H1 (cell line): ENCODE data around the gene ZRANB3. TPM values are rescaled to one million over a fixed set of nuclear protein-coding genes. Genes with fewer than 3 reads are reported as not detected.

Source experiments
- CTCF ChIA-PET: fragments of 300-600 bp; sonication (Branson Sonifier 250); formaldehyde crosslinking; loops from one replicate; lab custom pipeline; 2021; ENCODE audit not compliant: partially characterized antibody; lab: Charles Lee
- POLR2A ChIA-PET: fragments of 300-600 bp; sonication (Branson Sonifier 250); formaldehyde crosslinking; loops from one replicate; lab custom pipeline; 2021; ENCODE audit warnings: inconsistent platforms; ENCODE audit not compliant: partially characterized antibody; lab: Charles Lee
- DNase-seq, 2 experiments: peaks; one replicate each; pipeline versions ENCODE4 v3.0.0 to v3.0.0-alpha.2; 2010 to 2022; ENCODE audit warnings: low spot score in 2 of 2, low read depth in 1 of 2, mixed read lengths in 1 of 2
- FAIRE-seq: peaks from 2 replicates; lab custom pipeline; 2011; peaks lifted over from hg19 to GRCh38; lab: Jason Lieb, UNC
- H2AFZ ChIP-seq: 2 replicates; pipeline ENCODE4 v1.8.1; 2012; ENCODE audit warnings: low read length, inconsistent platforms
- H2AK5ac ChIP-seq: 2 replicates; pipeline ENCODE4 v1.6.1; 2013; ENCODE audit warnings: low read depth, low read length
- H2BK120ac ChIP-seq: replicated peaks from 2 replicates; pipeline ENCODE3; 2013; ENCODE audit warnings: low read depth, low read length, inconsistent platforms
- H2BK12ac ChIP-seq: 2 replicates; pipeline ENCODE4 v1.6.1; 2013; ENCODE audit warnings: low read depth, low read length
- H2BK15ac ChIP-seq: 2 replicates; pipeline ENCODE4 v1.6.1; 2013; ENCODE audit warnings: low read length
- H2BK20ac ChIP-seq: 2 replicates; pipeline ENCODE4 v1.6.1; 2013; ENCODE audit warnings: low read length
- H2BK5ac ChIP-seq: 2 replicates; pipeline ENCODE4 v1.6.1; 2013; ENCODE audit warnings: low read depth, low read length
- H3K14ac ChIP-seq: 2 replicates; pipeline ENCODE4 v1.6.1; 2013; ENCODE audit warnings: inconsistent platforms; ENCODE audit not compliant: insufficient read length
- H3K18ac ChIP-seq: 2 replicates; pipeline ENCODE4 v1.6.1; 2013; ENCODE audit warnings: low read length; ENCODE audit errors: extremely low read depth
- H3K23ac ChIP-seq: 2 replicates; pipeline ENCODE4 v1.6.1; 2013; ENCODE audit warnings: inconsistent platforms; ENCODE audit not compliant: insufficient read length
- H3K23me2 ChIP-seq: 2 replicates; pipeline ENCODE4 v1.6.1; 2013; ENCODE audit warnings: low read depth, low read length
- H3K27ac ChIP-seq: 2 replicates; pipeline ENCODE4 v1.6.1; 2011; ENCODE audit warnings: low read depth, low read length, inconsistent platforms
- H3K27me3 ChIP-seq, 4 experiments: replicated peaks in 1 of 4; 1 replicate in 1 of 4; 2 replicates in 3 of 4; pipeline versions ENCODE4 v1.6.1 to v1.8.1; 2011 to 2013; ENCODE audit warnings: low read length in 3 of 4, mild to moderate bottlenecking in 3 of 4, inconsistent platforms in 2 of 4, mixed read lengths in 2 of 4, moderate library complexity in 1 of 4; ENCODE audit not compliant: control insufficient read depth in 3 of 4, insufficient read depth in 3 of 4; ENCODE audit errors: extremely low read depth in 1 of 4
- H3K36me3 ChIP-seq, 4 experiments: 2 replicates each; pipeline versions ENCODE4 v1.6.1 to v1.8.1; 2011 to 2013; ENCODE audit warnings: mild to moderate bottlenecking in 4 of 4, low read length in 3 of 4, moderate library complexity in 2 of 4, control low read depth in 1 of 4, inconsistent platforms in 1 of 4; ENCODE audit not compliant: insufficient read depth in 4 of 4, control insufficient read depth in 2 of 4
- H3K4ac ChIP-seq: replicated peaks from 2 replicates; pipeline ENCODE3; 2013; ENCODE audit warnings: low read length, low read depth, mixed read lengths, inconsistent platforms; ENCODE audit not compliant: insufficient read length
- H3K4me1 ChIP-seq, 4 experiments: replicated peaks in 1 of 4; 1 replicate in 1 of 4; 2 replicates in 3 of 4; pipeline versions ENCODE4 v1.6.1 to v1.8.1; 2011 to 2013; ENCODE audit warnings: low read length in 3 of 4, inconsistent platforms in 2 of 4, mixed read lengths in 1 of 4; ENCODE audit not compliant: insufficient read depth in 4 of 4, control insufficient read depth in 3 of 4
- H3K4me2 ChIP-seq, 2 experiments: 2 replicates each; pipeline versions ENCODE4 v1.6.1 to v1.8.1; 2011 to 2013; ENCODE audit warnings: low read depth in 2 of 2, low read length in 2 of 2, control low read depth in 1 of 2, inconsistent platforms in 1 of 2, mild to moderate bottlenecking in 1 of 2; ENCODE audit not compliant: insufficient read depth in 1 of 2
- H3K4me3 ChIP-seq, 4 experiments: fragments of 200-600, 300-600 bp in 1 of 4; sonication (generic), shearing (Covaris generic), sonication (Bioruptor Twin) in 1 of 4; 2 replicates each; pipeline versions ENCODE4 v1.5.1 to v1.8.1; 2011 to 2016; ENCODE audit warnings: low read length in 4 of 4, low read depth in 3 of 4, control low read depth in 2 of 4, inconsistent platforms in 2 of 4, mild to moderate bottlenecking in 2 of 4, mixed read lengths in 1 of 4, moderate library complexity in 1 of 4; ENCODE audit not compliant: insufficient read depth in 2 of 4; ENCODE audit errors: extremely low read depth in 1 of 4
- H3K56ac ChIP-seq: replicated peaks from 2 replicates; pipeline ENCODE3; 2013; ENCODE audit warnings: low read depth, mild to moderate bottlenecking, mixed read lengths, low read length, inconsistent platforms; ENCODE audit not compliant: insufficient read length
- H3K79me1 ChIP-seq: 2 replicates; pipeline ENCODE4 v1.6.1; 2013; ENCODE audit warnings: low read depth, low read length, control low read depth
- H3K79me2 ChIP-seq, 2 experiments: 2 replicates each; pipeline versions ENCODE4 v1.6.1 to v1.8.1; 2012 to 2013; ENCODE audit warnings: low read length in 2 of 2, mild to moderate bottlenecking in 2 of 2, inconsistent platforms in 1 of 2; ENCODE audit not compliant: insufficient read depth in 2 of 2, control insufficient read depth in 1 of 2
- H3K9ac ChIP-seq, 4 experiments: replicated peaks in 1 of 4; 1 replicate in 1 of 4; 2 replicates in 3 of 4; pipeline versions ENCODE4 v1.6.1 to v1.8.1; 2011 to 2013; ENCODE audit warnings: low read depth in 3 of 4, low read length in 3 of 4, control low read depth in 2 of 4, mild to moderate bottlenecking in 2 of 4, moderate library complexity in 2 of 4, inconsistent platforms in 1 of 4; ENCODE audit errors: extremely low read depth in 1 of 4
- H3K9me3 ChIP-seq, 2 experiments: 2 replicates each; pipeline versions ENCODE4 v1.6.1 to v1.8.1; 2012 to 2013; ENCODE audit warnings: mild to moderate bottlenecking in 2 of 2, moderate library complexity in 2 of 2, control low read depth in 1 of 2, inconsistent platforms in 1 of 2, low read depth in 1 of 2, low read length in 1 of 2, mixed read lengths in 1 of 2; ENCODE audit not compliant: insufficient read depth in 2 of 2
- H4K20me1 ChIP-seq, 2 experiments: replicated peaks in 1 of 2; 2 replicates each; pipeline versions ENCODE3 to v1.8.1; 2011 to 2013; ENCODE audit warnings: inconsistent platforms in 2 of 2, low read length in 2 of 2, mild to moderate bottlenecking in 1 of 2; ENCODE audit not compliant: insufficient read depth in 2 of 2, control insufficient read depth in 1 of 2
- H4K5ac ChIP-seq: 2 replicates; pipeline ENCODE4 v1.6.1; 2013; ENCODE audit warnings: low read length, low read depth, mixed read lengths, inconsistent platforms; ENCODE audit not compliant: insufficient read length
- H4K8ac ChIP-seq: 2 replicates; pipeline ENCODE4 v1.8.0; 2013; ENCODE audit warnings: mild to moderate bottlenecking, moderate library complexity, low read length, inconsistent platforms; ENCODE audit not compliant: insufficient read depth; ENCODE audit errors: extremely low read depth
- H4K91ac ChIP-seq: replicated peaks from 2 replicates; pipeline ENCODE3; 2013; ENCODE audit warnings: low read length, mixed read lengths, inconsistent platforms; ENCODE audit not compliant: insufficient read length
- BACH1 ChIP-seq: IDR thresholded peaks from 2 replicates; pipeline ENCODE4 v1.6.1; 2012; ENCODE audit warnings: low read length, improper control_type of control experiment
- CBX8 ChIP-seq: fragments of 300-800, 300-1000 bp; sonication (generic); IDR thresholded peaks from 2 replicates; pipeline ENCODE4 v1.7.1; 2016; ENCODE audit warnings: low read depth, low read length, borderline replicate concordance
- GTF2F1 ChIP-seq: IDR thresholded peaks from 2 replicates; pipeline ENCODE4 v1.6.1; 2012; ENCODE audit warnings: low read depth, low read length, improper control_type of control experiment, borderline replicate concordance
- MAX ChIP-seq: IDR thresholded peaks from 2 replicates; pipeline ENCODE4 v1.6.1; 2012; ENCODE audit warnings: inconsistent platforms
- NRF1 ChIP-seq: IDR thresholded peaks from 2 replicates; pipeline ENCODE4 v1.6.1; 2011; ENCODE audit warnings: mild to moderate bottlenecking, low read depth, low read length, improper control_type of control experiment
- RNF2 ChIP-seq: fragments of 200-900, 300-1000 bp; sonication (generic); IDR thresholded peaks from 2 replicates; pipeline ENCODE4 v1.7.1; 2016; ENCODE audit warnings: borderline replicate concordance, low read depth, mild to moderate bottlenecking, antibody characterized with exemption, low read length; ENCODE audit not compliant: poor library complexity, severe bottlenecking; ENCODE audit errors: missing control alignments
- SIRT6 ChIP-seq: IDR thresholded peaks from one replicate; pipeline ENCODE4 v1.7.1; 2012; ENCODE audit warnings: low read length, inconsistent platforms
- polyA plus RNA-seq, 7 experiments: library from polyadenylated mRNA; depleted of rRNA in 3 of 7; stranded (reverse) in 5 of 7; unstranded in 2 of 7; fragments of >200 nt in 5 of 7; fragments of 200-250 nt in 2 of 7; gene quantifications; 1 replicate in 5 of 7; 2 replicates in 1 of 7; 4 replicates in 1 of 7; pipeline versions ENCODE4 v1.2.1 to v1.2.3, GENCODE V29; 2011 to 2013; ENCODE audit warnings: missing spikeins in 2 of 7, mixed read lengths in 2 of 7
- total RNA-seq: library from RNA; stranded (reverse); fragmentation: NEBNext Ultra II Directional; extraction: Animal tissue kit (Norgen Biotek cat#: 25700); gene quantifications from 2 replicates; pipeline ENCODE4 v1.2.1, GENCODE V29; 2021

The ZRANB3 gene
- total and polyA plus RNA-seq, 2 of the 8 experiments (the other 6 are each of a cell fraction or from before 2014, with no cell fraction given), result 4.5 to 19.3 TPM

- no peak overlapping the region for H3K23ac ChIP-seq
- no peak overlapping the region for H3K18ac ChIP-seq
- H3K27me3 ChIP-seq, result no peaks in the 10 kb centered on the region
- H2AK5ac ChIP-seq, result no peak overlapping the region
- H3K79me1 ChIP-seq, result no peaks in the 10 kb centered on the region
- no peak overlapping the region for H3K9ac ChIP-seq
- H2BK5ac ChIP-seq, result no peak overlapping the region
- H3K4me1 ChIP-seq, result peaks cover 0 to 7% (median 5%) of the 10 kb centered on the region in 4 experiments; a peak in 6 of 7 replicates
- H4K8ac ChIP-seq, result no peak overlapping the region
- no peak for DNase-seq
- no peak overlapping the region for H3K4me2 ChIP-seq
- ChIA-PET CTCF (no interaction called here), POLR2A (no interaction called here)
- no peak overlapping the region for H3K56ac ChIP-seq
- no peak overlapping the region for H2BK15ac ChIP-seq
- H3K14ac ChIP-seq, result no peak overlapping the region
- no peak for TF ChIP-seq NRF1
- no peak for TF ChIP-seq SIRT6
- no peak for TF ChIP-seq GTF2F1
- TF ChIP-seq CBX8, result no peak
- TF ChIP-seq MAX, result no peak
- no peak for TF ChIP-seq BACH1
- TF ChIP-seq RNF2, result no peak
- H2AFZ ChIP-seq, result no peak overlapping the region
- no peak overlapping the region for H4K91ac ChIP-seq
- no peak overlapping the region for H3K4ac ChIP-seq
- no peak overlapping the region for H2BK120ac ChIP-seq
- no peak overlapping the region for H3K4me3 ChIP-seq
- no peak overlapping the region for H2BK20ac ChIP-seq
- H2BK12ac ChIP-seq, result no peak overlapping the region
- no peaks in the 10 kb centered on the region; a peak in 1 of 4 replicates for H3K9me3 ChIP-seq
- H3K23me2 ChIP-seq, result peaks cover 2% of the 10 kb centered on the region; the same call in 1 of the 2 replicates
- H3K79me2 ChIP-seq, result no peaks in the 10 kb centered on the region; a peak in 1 of 4 replicates
- no peak overlapping the region for H4K5ac ChIP-seq
- no peaks in the 10 kb centered on the region for H4K20me1 ChIP-seq
- H3K27ac ChIP-seq, result no peak overlapping the region
- FAIRE-seq, result no peak
- H3K36me3 ChIP-seq, result peaks cover 2 to 26% (median 14%) of the 10 kb centered on the region in 4 experiments; a peak in 6 of 8 replicates
These were observed 390.4 kb downstream of the ZRANB3 start for GRCh38 chr2:135140606-135141005.
